AG04449 (cell line): ENCODE results near the gene ADAMTSL5.
"Not testable (repeated sequence)": the region's sequence is repeated elsewhere in the genome, so short reads cannot be mapped to it uniquely, and the experiment has no call there.

Experiments used
- CTCF ChIA-PET: fragments of 350-600 bp; formaldehyde crosslinking; extraction: SDS; loops from one replicate; lab custom pipeline; 2021; ENCODE audit warnings: antibody characterized with exemption; lab: Yijun Ruan, JAX
- POLR2A ChIA-PET: fragments of 400-600, 350-600 bp; formaldehyde crosslinking; extraction: SDS; loops from one replicate; lab custom pipeline; 2020; ENCODE audit warnings: antibody characterized with exemption, inconsistent platforms; lab: Yijun Ruan, JAX
- DNase-seq: peaks from one replicate; pipeline ENCODE4 v3.0.0-alpha.2; 2010; ENCODE audit warnings: low read depth, low spot score
- H3K4me3 ChIP-seq: 2 replicates; pipeline ENCODE4 v1.5.1; 2011; ENCODE audit warnings: low read depth, mild to moderate bottlenecking, control low read depth, low read length
- TF ChIP-seq, protein P1 (sequence below): IDR thresholded peaks from one replicate; pipeline ENCODE4 v1.5.1; 2011; ENCODE audit warnings: mild to moderate bottlenecking, moderate library complexity, low read length, control low read depth, inconsistent platforms; ENCODE audit not compliant: insufficient read depth; ENCODE audit errors: missing control alignments

Gene ADAMTSL5

DNA sequence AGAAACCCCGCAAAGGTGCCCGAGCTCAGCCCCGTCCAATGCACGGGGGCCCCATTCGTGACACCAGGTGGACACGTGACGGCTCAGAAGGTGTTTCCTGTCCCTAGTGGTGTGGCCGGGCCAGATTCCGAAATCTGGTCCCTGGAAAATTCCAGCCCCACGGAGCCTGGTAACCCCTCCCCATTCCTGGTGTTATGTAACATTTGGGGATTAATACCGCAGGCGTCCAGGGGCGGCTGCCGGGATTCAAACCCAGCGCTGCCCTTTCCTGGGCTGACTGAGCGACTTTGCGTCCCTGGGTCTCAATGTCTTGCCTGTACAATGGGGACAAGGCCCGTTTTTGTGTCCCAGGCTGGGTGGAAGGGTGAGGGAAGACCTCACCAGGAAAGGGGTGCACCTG lies 10.0 kb upstream of the ADAMTSL5 start:
- no peak for DNase-seq
- ChIA-PET POLR2A (no interaction called here), CTCF (interaction anchor here (2.2 kb wide), 1 partner anchor 24 kb away, joined by 15 read pairs; no protein-coding TSS in a partner anchor)
- H3K4me3 ChIP-seq, result no peak overlapping the region
- TF ChIP-seq, protein P1, sequence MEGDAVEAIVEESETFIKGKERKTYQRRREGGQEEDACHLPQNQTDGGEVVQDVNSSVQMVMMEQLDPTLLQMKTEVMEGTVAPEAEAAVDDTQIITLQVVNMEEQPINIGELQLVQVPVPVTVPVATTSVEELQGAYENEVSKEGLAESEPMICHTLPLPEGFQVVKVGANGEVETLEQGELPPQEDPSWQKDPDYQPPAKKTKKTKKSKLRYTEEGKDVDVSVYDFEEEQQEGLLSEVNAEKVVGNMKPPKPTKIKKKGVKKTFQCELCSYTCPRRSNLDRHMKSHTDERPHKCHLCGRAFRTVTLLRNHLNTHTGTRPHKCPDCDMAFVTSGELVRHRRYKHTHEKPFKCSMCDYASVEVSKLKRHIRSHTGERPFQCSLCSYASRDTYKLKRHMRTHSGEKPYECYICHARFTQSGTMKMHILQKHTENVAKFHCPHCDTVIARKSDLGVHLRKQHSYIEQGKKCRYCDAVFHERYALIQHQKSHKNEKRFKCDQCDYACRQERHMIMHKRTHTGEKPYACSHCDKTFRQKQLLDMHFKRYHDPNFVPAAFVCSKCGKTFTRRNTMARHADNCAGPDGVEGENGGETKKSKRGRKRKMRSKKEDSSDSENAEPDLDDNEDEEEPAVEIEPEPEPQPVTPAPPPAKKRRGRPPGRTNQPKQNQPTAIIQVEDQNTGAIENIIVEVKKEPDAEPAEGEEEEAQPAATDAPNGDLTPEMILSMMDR, result no peak

DNA sequence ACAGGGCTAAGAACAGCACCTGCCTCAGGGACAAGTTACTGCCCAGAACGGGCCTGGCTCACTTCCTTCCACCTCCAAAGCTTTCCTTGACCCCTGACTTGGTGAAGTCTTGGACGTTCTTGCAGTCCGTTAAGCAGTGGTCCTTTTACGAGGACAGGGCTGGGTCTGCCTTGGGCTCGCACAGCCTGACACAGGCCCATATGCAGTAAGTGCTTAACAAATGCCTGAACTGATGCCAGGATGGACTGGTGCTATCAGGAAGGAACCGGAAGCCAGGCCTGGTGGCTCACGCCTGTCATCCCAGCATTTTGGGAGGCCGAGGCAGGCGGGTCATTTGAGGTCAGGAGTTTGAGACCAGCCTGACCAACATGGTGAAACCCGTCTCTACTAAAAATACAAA lies 9.2 kb upstream of the ADAMTSL5 start:
- TF ChIP-seq, protein P1, result no peak
- no peak for DNase-seq
- ChIA-PET POLR2A (no interaction called here), CTCF (interaction anchor here (1.4 to 2.2 kb wide), 2 partner anchors 19 to 25 kb away, joined by 4 to 15 read pairs; no protein-coding TSS in a partner anchor)
- H3K4me3 ChIP-seq, result no peak overlapping the region

DNA sequence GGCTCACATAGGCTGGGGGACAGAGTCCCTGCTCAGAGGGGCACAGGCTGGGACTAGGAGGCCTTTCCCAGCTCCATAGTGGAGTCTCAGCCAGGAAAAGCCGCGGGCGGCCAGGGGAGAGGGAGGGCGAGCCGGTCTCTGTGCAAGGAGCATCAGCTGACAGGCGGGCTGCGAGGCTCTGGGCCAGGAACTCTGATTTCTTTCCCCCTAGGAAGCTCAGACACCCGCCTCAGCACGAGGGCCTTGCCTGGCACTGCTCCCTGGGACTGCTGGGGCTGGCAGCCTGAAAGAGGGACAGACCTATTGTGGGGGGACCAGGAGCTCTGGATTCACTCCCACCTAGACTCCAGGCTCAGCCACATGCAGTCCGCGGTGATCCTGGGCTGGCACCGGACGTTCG lies 8.8 kb upstream of the ADAMTSL5 start:
- DNase-seq, result no peak
- ChIA-PET POLR2A (no interaction called here), CTCF (interaction anchor here (1.4 to 2.2 kb wide), 2 partner anchors 19 to 26 kb away, joined by 4 to 15 read pairs; no protein-coding TSS in a partner anchor)
- no peak overlapping the region for H3K4me3 ChIP-seq
- TF ChIP-seq, protein P1, result no peak

DNA sequence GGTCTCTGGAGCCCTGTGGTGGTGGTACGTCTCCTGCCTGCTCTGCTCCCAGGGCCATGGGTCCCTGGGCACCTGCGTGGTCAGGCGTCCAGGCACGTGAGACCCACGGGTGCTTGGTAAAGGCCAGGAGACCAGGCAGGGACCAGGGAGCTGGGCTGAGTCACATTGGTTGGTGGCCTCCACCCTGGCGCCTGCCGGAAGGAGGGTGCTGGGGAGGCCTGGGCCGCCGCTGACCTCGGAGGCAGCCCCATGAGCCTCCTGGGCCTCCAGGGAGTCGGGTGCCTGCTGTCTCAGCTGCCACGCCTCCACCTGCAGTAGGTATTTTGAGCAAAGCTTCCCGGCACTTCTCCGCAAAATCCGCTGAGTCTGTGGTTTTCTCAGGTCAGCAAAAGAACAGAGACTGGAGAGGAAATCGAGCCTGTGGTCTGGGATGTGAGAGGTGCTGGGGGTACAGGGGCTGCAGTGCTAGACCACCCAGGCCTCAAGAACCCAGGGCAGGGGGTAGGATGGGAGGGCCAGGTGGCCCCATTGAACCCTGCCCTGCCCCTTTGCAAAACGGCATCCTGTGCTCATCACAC lies 7.5 kb upstream of the ADAMTSL5 start:
- TF ChIP-seq, protein P1, result no peak
- POLR2A ChIA-PET, result no interaction called here
- no peak overlapping the region for H3K4me3 ChIP-seq
- CTCF ChIA-PET, result no interaction called here
- DNase-seq, result no peak

DNA sequence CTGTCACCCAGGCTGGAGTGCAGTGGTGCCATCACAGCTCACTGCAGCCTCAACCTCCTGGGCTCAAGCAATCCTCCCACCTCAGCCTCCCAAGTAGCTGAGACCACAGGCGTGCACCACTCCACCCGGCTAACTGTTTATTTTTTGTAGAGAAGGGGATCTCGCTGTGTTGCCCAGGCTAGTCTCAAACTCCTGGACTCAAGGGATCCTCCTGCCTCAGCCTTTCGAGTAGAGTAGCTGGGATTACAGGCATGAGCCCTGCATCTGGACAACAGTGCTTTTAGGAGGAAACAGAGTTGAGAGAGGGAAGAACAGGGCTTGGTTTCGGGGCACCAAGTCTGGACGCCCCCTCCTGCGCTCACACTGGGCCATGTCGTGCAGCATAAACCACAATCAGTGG lies 7.0 kb upstream of the ADAMTSL5 start:
- CTCF ChIA-PET, H3K4me3 ChIP-seq, DNase-seq, POLR2A ChIA-PET: not testable (repeated sequence)

DNA sequence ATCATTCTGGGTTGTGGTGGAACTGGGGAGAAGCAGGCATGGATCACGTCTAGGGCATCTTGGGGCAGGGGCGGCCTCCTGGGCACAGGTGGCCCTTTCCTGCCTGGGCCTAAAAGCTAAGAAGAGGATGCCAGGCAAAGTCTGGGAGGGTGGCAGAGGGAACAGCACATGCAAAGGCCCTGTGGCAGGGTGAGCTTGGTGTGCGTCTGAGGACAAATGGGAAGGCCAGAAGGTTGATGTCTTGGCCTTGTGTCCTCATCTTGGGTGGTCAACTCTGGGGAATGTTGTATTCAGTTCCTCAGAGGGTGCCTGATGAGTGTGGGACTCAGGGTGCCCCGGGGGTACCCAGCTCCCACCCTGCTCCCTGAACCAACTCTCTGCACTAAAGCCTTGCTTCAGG lies 5.7 kb upstream of the ADAMTSL5 start:
- no peak for DNase-seq
- ChIA-PET CTCF (interaction anchor here (1.0 to 1.3 kb wide), 3 partner anchors 9 to 28 kb away, joined by 3 to 4 read pairs (median 3); no protein-coding TSS in a partner anchor), POLR2A (no interaction called here)
- TF ChIP-seq, protein P1, result no peak
- no peak overlapping the region for H3K4me3 ChIP-seq

DNA sequence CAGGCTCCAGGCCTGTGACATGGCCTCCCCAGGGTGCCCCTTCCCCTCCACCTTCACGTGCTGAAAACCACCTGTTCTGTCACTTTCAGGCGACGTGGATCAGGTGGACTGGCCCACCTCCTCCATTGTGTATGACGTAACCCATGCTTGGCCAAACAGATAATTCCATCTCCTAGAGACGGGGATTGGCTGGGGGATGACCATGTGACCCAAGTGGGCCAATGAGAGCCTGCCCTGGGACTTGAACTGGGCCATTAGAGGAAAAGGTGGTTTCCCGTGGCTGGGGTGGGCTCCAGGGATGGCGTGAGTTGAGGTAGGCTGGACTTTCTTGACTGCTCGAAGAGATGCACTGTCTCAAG lies 3.6 kb upstream of the ADAMTSL5 start:
- DNase-seq, result no peak
- no peak overlapping the region for H3K4me3 ChIP-seq
- ChIA-PET CTCF (no interaction called here), POLR2A (interaction anchor here (1.2 kb wide), 1 partner anchor 8 kb away, joined by 5 read pairs; no protein-coding TSS in a partner anchor)
- TF ChIP-seq, protein P1, result no peak
